NT2/D1 (cell line): ENCODE results near the gene FNIP1.
A peak's percentile ranks its signal among the peaks of the same experiment; 100 is the strongest.
"Not testable (repeated sequence)": the region's sequence is repeated elsewhere in the genome, so short reads cannot be mapped to it uniquely, and the experiment has no call there.

Experiments used
- DNase-seq: peaks from one replicate; pipeline ENCODE4 v3.0.0-alpha.2; 2011; ENCODE audit warnings: low read depth, low spot score
- H3K27me3 ChIP-seq: 2 replicates; pipeline ENCODE4 v1.6.0; 2011; ENCODE audit warnings: mild to moderate bottlenecking; ENCODE audit not compliant: insufficient read length, insufficient read depth
- H3K36me3 ChIP-seq: 2 replicates; pipeline ENCODE4 v1.6.1; 2011; ENCODE audit warnings: mild to moderate bottlenecking, low read length, mixed read lengths; ENCODE audit not compliant: insufficient read depth, insufficient read length
- H3K4me1 ChIP-seq: 2 replicates; pipeline ENCODE4 v1.5.1; 2011; ENCODE audit not compliant: insufficient read depth, insufficient read length
- H3K4me3 ChIP-seq: 2 replicates; pipeline ENCODE4 v1.5.1; 2011; ENCODE audit warnings: low read depth; ENCODE audit not compliant: insufficient read length
- H3K9ac ChIP-seq: 2 replicates; pipeline ENCODE4 v1.6.0; 2011; ENCODE audit warnings: low read depth; ENCODE audit not compliant: insufficient read length
- H3K9me3 ChIP-seq: 2 replicates; pipeline ENCODE4 v1.5.1; 2011; ENCODE audit warnings: mild to moderate bottlenecking, low read length; ENCODE audit not compliant: insufficient read depth
- SUZ12 ChIP-seq: IDR thresholded peaks from 2 replicates; pipeline ENCODE4 v1.6.1; 2011; ENCODE audit not compliant: insufficient read length, insufficient read depth; ENCODE audit errors: extremely low read depth
- YY1 ChIP-seq: IDR thresholded peaks from 2 replicates; pipeline ENCODE4 v1.6.1; 2011; ENCODE audit not compliant: insufficient read length, insufficient read depth
- ZNF274 ChIP-seq: IDR thresholded peaks from 2 replicates; pipeline ENCODE4 v1.6.1; 2011; ENCODE audit warnings: mild to moderate bottlenecking, low read depth, low read length

Gene FNIP1

DNA sequence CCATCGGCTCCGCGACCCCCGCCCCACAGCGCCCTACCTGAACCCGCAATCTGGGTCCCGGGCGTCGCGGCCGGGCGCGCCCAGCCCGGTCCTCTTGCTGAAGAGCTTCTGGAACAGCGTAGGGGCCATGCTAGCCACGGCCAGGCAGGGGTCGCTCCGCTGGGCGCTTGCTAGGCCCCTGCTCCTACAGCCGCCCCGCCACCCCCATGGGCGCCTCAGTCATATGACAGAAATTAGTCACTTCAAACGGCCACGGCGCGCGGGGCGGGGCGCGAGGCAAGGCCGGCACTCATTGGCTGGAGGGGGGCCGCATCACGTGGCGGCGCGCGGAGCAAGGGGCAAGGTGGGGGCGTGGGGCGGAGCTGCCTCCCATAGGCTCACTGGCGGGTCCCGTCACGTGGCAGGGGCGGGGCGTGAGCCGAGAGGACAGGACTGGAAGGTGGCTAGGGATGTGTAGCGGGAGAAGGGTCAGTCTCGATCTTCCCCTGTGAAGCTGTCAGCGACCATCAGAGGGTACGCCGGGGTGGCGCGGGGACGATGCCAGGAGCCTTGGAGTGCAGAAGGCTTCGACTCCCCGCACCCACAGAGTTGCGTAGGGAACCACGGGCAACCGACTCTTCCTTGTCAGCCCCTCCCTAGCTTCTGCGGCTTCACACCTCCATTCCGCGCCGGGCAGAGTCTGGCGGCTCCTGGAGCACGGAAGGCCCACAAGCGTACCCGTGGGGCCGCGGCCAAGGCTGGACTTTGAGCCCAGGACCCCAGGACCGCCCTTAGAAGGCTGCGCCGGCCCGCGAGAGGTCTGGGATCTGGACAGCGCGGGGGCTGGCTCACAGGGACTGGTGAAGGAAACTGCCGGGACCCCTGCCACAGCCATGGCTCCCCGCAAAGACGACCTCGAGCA is at the start of gene FNIP1:
Gene FNIP1, minus strand, starts transcription at position 225 of the 901 bp plus-strand sequence. Its CDS starts 96 bp downstream, at position 129.
- H3K36me3 ChIP-seq, result no peaks in the 10 kb centered on the region
- H3K4me3 ChIP-seq, result peak within 1 kb of the TSS; percentile 75
- TF ChIP-seq YY1 (no peak), ZNF274 (no peak), SUZ12 (no peak)
- peak; percentile 89 for DNase-seq
- no peaks in the 10 kb centered on the region for H3K9me3 ChIP-seq
- H3K4me1 ChIP-seq, result no peaks in the 10 kb centered on the region
- peaks cover 5% of the 10 kb centered on the region for H3K27me3 ChIP-seq
- H3K9ac ChIP-seq, result peak within 1 kb of the TSS; percentile 88

DNA sequence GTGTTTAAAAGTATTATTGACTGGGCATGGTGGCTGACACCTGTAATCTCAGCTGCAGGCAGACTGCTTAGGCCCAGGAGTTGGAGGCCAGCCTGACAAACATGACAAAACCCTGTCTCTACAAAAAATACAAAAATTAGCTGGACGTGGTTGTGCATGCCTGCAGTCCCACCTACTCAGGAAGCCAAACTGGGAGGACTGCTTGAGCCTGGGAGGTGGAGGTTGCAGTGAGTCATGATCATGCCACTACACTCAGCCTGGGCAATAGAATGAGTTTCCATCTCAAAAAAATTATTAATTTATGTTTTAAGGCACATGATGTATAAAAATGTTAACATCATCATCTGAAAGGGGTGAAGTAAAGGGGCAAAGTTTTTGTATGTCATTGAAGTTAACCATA is 49.7 kb upstream of the FNIP1 start:
- DNase-seq, result no peak
- H3K9ac ChIP-seq, result no peak overlapping the region
- H3K27me3 ChIP-seq, result no peaks in the 10 kb centered on the region
- H3K9me3 ChIP-seq, result peaks cover 20% of the 10 kb centered on the region
- H3K36me3 ChIP-seq, result no peaks in the 10 kb centered on the region
- no peaks in the 10 kb centered on the region for H3K4me1 ChIP-seq
- no peak overlapping the region for H3K4me3 ChIP-seq
- TF ChIP-seq YY1 (no peak), ZNF274 (no peak), SUZ12 (no peak)

GRCh38 chr5:131845828-131846227 is 49.0 kb upstream of the FNIP1 start:
- H3K4me1 ChIP-seq, result no peaks in the 10 kb centered on the region
- H3K36me3 ChIP-seq, result no peaks in the 10 kb centered on the region
- TF ChIP-seq SUZ12 (no peak), YY1 (no peak), ZNF274 (no peak)
- H3K27me3 ChIP-seq, result no peaks in the 10 kb centered on the region
- H3K4me3 ChIP-seq, result no peak overlapping the region
- H3K9ac ChIP-seq, result no peak overlapping the region
- peaks cover 20% of the 10 kb centered on the region for H3K9me3 ChIP-seq
- no peak for DNase-seq

- H3K9ac ChIP-seq, DNase-seq, H3K27me3 ChIP-seq, H3K4me1 ChIP-seq, H3K36me3 ChIP-seq, H3K4me3 ChIP-seq: not testable (repeated sequence)
- peaks cover 20% of the 10 kb centered on the region; the same call in 1 of the 2 replicates for H3K9me3 ChIP-seq
These were observed 46.2 kb upstream of the FNIP1 start for GRCh38 chr5:131842971-131843370.

- not testable (repeated sequence) for H3K4me3 ChIP-seq, H3K9ac ChIP-seq, H3K4me1 ChIP-seq, H3K27me3 ChIP-seq, H3K36me3 ChIP-seq, H3K9me3 ChIP-seq, DNase-seq
These were observed 35.9 kb upstream of the FNIP1 start for GRCh38 chr5:131832702-131833101.

- H3K4me1 ChIP-seq, result no peaks in the 10 kb centered on the region
- DNase-seq, result no peak
These were observed 28.7 kb upstream of the FNIP1 start for GRCh38 chr5:131825404-131826013.

DNA sequence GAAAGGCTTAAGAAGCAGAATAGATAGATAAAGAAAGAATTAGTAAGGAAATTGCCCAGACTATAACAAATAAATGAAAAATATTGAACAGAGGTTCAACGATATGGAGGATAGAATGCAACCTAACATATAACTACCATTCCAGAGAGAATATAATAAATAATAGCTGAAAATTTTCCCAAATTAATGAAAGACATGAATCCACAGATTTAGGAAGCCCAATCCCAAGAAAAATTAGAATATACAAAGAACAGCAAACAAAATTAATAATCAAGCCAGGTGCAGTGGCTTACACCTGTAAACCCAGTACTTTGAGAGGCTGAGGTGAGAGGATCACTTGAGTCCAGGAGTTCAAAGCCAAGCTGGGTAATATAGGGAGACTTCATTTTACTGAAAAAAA is 27.8 kb upstream of the FNIP1 start:
- TF ChIP-seq YY1, result no peak
- TF ChIP-seq ZNF274, result no peak
- no peak for DNase-seq
- Histone ChIP-seq H3K4me1 (no peaks in the 10 kb centered on the region), H3K36me3 (no peaks in the 10 kb centered on the region), H3K9ac (no peak overlapping the region), H3K4me3 (no peak overlapping the region), H3K9me3 (no peaks in the 10 kb centered on the region), H3K27me3 (no peaks in the 10 kb centered on the region)

More at GRCh38 chr5:131825404-131826013, 28.7 kb upstream of the FNIP1 start:
- TF ChIP-seq ZNF274 (no peak), YY1 (no peak), SUZ12 (no peak)
- no peak overlapping the region for H3K4me3 ChIP-seq
- H3K27me3 ChIP-seq, result no peaks in the 10 kb centered on the region
- H3K9me3 ChIP-seq, result no peaks in the 10 kb centered on the region
- no peak overlapping the region for H3K9ac ChIP-seq
- no peaks in the 10 kb centered on the region for H3K36me3 ChIP-seq
